NB4 (cell line): ENCODE results near the gene LRMDA.
"Not testable (repeated sequence)": the region's sequence is repeated elsewhere in the genome, so short reads cannot be mapped to it uniquely, and the experiment has no call there.

Experiments
- DNase-seq: peaks from one replicate; pipeline ENCODE4 v3.0.0; 2010; ENCODE audit warnings: low read depth
- H3K4me3 ChIP-seq: one replicate; pipeline ENCODE4 v1.5.1; 2011; ENCODE audit warnings: mild to moderate bottlenecking, low read depth, low read length, moderate library complexity
- MAX ChIP-seq: IDR thresholded peaks from 2 replicates; pipeline ENCODE4 v1.6.1; 2011; ENCODE audit warnings: low read depth, low read length
- MYC ChIP-seq: IDR thresholded peaks from 2 replicates; pipeline ENCODE4 v1.6.1; 2011; ENCODE audit warnings: low read depth, low read length
- POLR2A ChIP-seq: IDR thresholded peaks from 2 replicates; pipeline ENCODE4 v1.6.1; 2011; ENCODE audit warnings: mild to moderate bottlenecking; ENCODE audit not compliant: insufficient read length; ENCODE audit errors: extremely low read depth
- TF ChIP-seq, protein P1 (sequence below): IDR thresholded peaks from one replicate; pipeline ENCODE4 v1.5.1; 2012; ENCODE audit warnings: low read depth, low read length

Gene LRMDA

GRCh38 chr10:75746356-75746755, 314.9 kb downstream of the LRMDA start:
- H3K4me3 ChIP-seq: no peak overlapping the region
- DNase-seq: no peak
- TF ChIP-seq POLR2A (no peak), MAX (no peak), MYC (no peak)
- TF ChIP-seq, protein P1, sequence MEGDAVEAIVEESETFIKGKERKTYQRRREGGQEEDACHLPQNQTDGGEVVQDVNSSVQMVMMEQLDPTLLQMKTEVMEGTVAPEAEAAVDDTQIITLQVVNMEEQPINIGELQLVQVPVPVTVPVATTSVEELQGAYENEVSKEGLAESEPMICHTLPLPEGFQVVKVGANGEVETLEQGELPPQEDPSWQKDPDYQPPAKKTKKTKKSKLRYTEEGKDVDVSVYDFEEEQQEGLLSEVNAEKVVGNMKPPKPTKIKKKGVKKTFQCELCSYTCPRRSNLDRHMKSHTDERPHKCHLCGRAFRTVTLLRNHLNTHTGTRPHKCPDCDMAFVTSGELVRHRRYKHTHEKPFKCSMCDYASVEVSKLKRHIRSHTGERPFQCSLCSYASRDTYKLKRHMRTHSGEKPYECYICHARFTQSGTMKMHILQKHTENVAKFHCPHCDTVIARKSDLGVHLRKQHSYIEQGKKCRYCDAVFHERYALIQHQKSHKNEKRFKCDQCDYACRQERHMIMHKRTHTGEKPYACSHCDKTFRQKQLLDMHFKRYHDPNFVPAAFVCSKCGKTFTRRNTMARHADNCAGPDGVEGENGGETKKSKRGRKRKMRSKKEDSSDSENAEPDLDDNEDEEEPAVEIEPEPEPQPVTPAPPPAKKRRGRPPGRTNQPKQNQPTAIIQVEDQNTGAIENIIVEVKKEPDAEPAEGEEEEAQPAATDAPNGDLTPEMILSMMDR: no peak

GRCh38 chr10:75750093-75750875, 318.9 kb downstream of the LRMDA start:
- H3K4me3 ChIP-seq, DNase-seq: not testable (repeated sequence)

GRCh38 chr10:75751232-75751631, 319.8 kb downstream of the LRMDA start:
- H3K4me3 ChIP-seq: no peak overlapping the region
- TF ChIP-seq POLR2A (no peak), MAX (no peak), MYC (no peak)
- DNase-seq: no peak

- TF ChIP-seq, protein P1: no peak
- TF ChIP-seq MYC: no peak
- TF ChIP-seq POLR2A: no peak
- TF ChIP-seq MAX: no peak
- DNase-seq: no peak
- H3K4me3 ChIP-seq: no peak overlapping the region
Observed at GRCh38 chr10:75753621-75754020, 322.2 kb downstream of the LRMDA start.

DNA sequence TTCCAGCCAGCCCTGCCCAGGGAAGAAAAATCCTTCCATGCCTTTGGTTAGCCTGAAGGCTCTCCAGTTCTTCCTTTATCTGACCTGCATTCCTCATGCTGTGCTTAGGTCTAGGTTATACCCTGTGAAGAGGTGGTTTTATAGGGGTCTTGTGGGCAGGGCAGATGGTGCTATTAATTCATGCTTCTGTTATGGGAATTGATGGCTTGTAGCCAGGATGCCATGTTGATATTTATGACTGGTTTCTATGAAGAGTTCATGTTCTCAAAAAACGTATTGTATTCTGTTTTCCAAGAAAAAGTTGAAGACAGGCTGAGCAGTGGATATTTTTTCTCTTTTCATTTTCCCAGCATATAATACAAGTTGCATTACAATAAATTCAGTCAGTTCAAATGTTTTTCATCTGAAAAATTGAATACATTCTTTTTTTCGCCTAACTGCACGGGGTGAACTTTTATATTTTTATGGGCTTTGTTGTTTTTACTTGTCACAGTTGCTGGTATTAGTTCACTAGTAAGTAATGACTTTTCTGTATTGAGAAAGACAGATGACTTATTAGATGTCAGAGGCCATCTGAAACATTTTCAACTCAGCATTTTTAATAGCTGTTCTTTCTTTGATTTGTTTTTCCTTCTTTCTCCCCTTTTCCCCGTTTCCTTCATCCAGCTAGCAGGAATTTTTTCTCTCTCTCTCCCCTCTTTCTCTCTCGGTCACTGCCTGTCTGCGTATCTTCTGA, 322.8 kb downstream of the LRMDA start:
- TF ChIP-seq, protein P1: no peak
- TF ChIP-seq POLR2A (no peak), MYC (no peak), MAX (no peak)
- no peak overlapping the region for H3K4me3 ChIP-seq
- no peak for DNase-seq

DNA sequence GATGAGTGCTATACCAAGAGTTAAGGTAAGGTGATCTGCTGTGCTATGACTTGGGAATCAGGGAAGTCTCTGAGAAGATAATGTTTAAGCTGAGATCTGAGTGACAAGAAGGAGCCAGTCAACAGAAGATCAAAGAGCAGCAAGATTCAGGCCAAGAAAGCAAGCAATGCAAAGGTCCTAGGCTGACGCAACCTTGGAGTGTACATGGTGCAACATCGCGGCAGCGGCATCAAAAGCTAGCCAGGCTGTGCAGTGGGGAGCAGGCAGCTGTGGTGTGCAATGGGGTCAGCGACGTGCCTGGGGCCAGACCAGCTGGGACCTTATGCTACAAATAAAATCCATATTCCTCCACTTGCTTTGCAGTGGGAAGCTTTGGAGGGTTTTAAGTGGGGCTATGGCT, 324.1 kb downstream of the LRMDA start:
- DNase-seq: peak; percentile 50
- no peak overlapping the region for H3K4me3 ChIP-seq
- TF ChIP-seq, protein P1: no peak
